Measurements from ENCODE around the gene ZNF185. TPM values are rescaled to one million over a fixed set of nuclear protein-coding genes. Genes with fewer than 3 reads are reported as not detected.

ZNF185 gene
- total and polyA plus RNA-seq, 10 of the 15 experiments (the other 5 are each of a cell fraction or from before 2014, with no cell fraction given): 0.23 to 1.3 (median 0.55) TPM

GRCh38 chrX:152941328-152942076 lies 43.6 kb downstream of the ZNF185 start (continued):
- TF ChIP-seq JUNB (IDR thresholded peaks at IDR 0.05): no peak
- TF ChIP-seq HCFC1 (IDR thresholded peaks at IDR 0.05; ENCODE audit: low read length): peak; percentile 62
- peak; percentile 41 for TF ChIP-seq NR2F1 (conservative IDR thresholded peaks at IDR 0.05)

GRCh38 chrX:152942077-152942442 lies 44.2 kb downstream of the ZNF185 start:
- in situ Hi-C loops (cut with MboI): loop anchor here (10.0 kb wide), 1 partner anchor 563 kb away; no protein-coding TSS in a partner anchor
- TF ChIP-seq SREBF2 (IDR thresholded peaks at IDR 0.05; ENCODE audit: low read length) (no peak), ZSCAN29 (IDR thresholded peaks at IDR 0.05) (no peak), POLR2AphosphoS2 (IDR thresholded peaks at IDR 0.05; ENCODE audit: low read depth, low read length) (no peak), ZZZ3 (IDR thresholded peaks at IDR 0.05; ENCODE audit: control insufficient read depth, insufficient read length, low read depth) (no peak), NFYB (IDR thresholded peaks at IDR 0.05; ENCODE audit: insufficient read depth, low read depth, low read length) (no peak), CEBPZ (IDR thresholded peaks at IDR 0.05; ENCODE audit: low read depth, low read length) (no peak), KDM1A (IDR thresholded peaks at IDR 0.05; ENCODE audit: borderline replicate concordance) (no peak), IKZF1 (conservative IDR thresholded peaks at IDR 0.05) (no peak), RELA (IDR thresholded peaks at IDR 0.05; ENCODE audit: borderline replicate concordance, partially characterized antibody) (no peak), CUX1 (IDR thresholded peaks at IDR 0.05; ENCODE audit: insufficient replicate concordance, low read depth, low read length) (no peak), SIX5 (IDR thresholded peaks at IDR 0.05; ENCODE audit: low read depth, low read length, severe bottlenecking) (no peak)

More at GRCh38 chrX:152942077-152942442, 44.2 kb downstream of the ZNF185 start:
- ChIA-PET SMC1A (ENCODE audit: uncharacterized antibody, unreplicated experiment) (interaction anchor here (0.6 to 2.3 kb wide), 6 partner anchors 10 to 720 kb away, joined by 3 to 7 read pairs (median 3); no protein-coding TSS in a partner anchor), POLR2A (interaction anchor here (1.3 kb wide), 1 partner anchor 656 kb away, joined by 4 read pairs; no protein-coding TSS in a partner anchor), RAD21 (ENCODE audit: unreplicated experiment) (interaction anchor here (1.0 to 2.1 kb wide), 7 partner anchors 9 to 725 kb away, joined by 3 to 11 read pairs (median 4); no protein-coding TSS in a partner anchor), CTCF (interaction anchor here (0.7 to 4.4 kb wide), 17 partner anchors 8 to 727 kb away, joined by 3 to 25 read pairs (median 4); partner anchors contain the start of gene HAUS7)
- 64% methylated on average over 11 of the region's 11 CpGs for WGBS (ENCODE audit: insufficient coverage, insufficient replicate concordance, low lambda C conversion rate, missing lambda C conversion rate)
- Histone ChIP-seq H3K79me2 (ENCODE audit: control insufficient read depth, insufficient read depth, low read length) (no peaks in the 10 kb centered on the region), H3K9me3 (replicated peaks; ENCODE audit: control insufficient read depth, insufficient read depth, low read length) (no peaks in the 10 kb centered on the region), H2AFZ (ENCODE audit: control insufficient read depth, low read depth, low read length) (peak overlapping the region; percentile 77), H3K36me3 (ENCODE audit: control insufficient read depth in 2 of 2, insufficient read depth in 2 of 2, low read length in 1 of 2) (no peaks in the 10 kb centered on the region), H3K9ac (ENCODE audit: control insufficient read depth, insufficient read depth, low read length) (peak overlapping the region; percentile 59; the same call in 1 of the 2 replicates), H3K4me1 (ENCODE audit: control insufficient read depth, insufficient read depth, low read length) (no peaks in the 10 kb centered on the region), H3K27me3 (replicated peaks in 1 of 2; ENCODE audit: control insufficient read depth in 2 of 2, insufficient read depth in 2 of 2, low read length in 1 of 2) (no peaks in the 10 kb centered on the region; a peak in 2 of 4 replicates), H3K4me3 (peak overlapping the region; percentile 63), H3K4me2 (ENCODE audit: control insufficient read depth, insufficient read depth) (peak overlapping the region; percentile 54), H3K27ac (ENCODE audit: control insufficient read depth, insufficient read depth) (peak overlapping the region; percentile 37; the same call in 1 of the 2 replicates), H4K20me1 (ENCODE audit: control insufficient read depth, insufficient read depth) (no peaks in the 10 kb centered on the region)
- intact Hi-C loops (cut with micrococcal nuclease; ENCODE audit: unreplicated experiment): loop anchor here (5.0 kb wide), 1 partner anchor 720 kb away; no protein-coding TSS in a partner anchor
- ATAC-seq (no peak; the same call in 2 of the 3 replicates), DNase-seq (ENCODE audit: low read depth, low spot score) (no peak), FAIRE-seq (no peak)
- no TSS peak for BruUV-seq (replicated peaks)

Measured in GM12878 (cell line).